Myocyte (in vitro differentiated cells): ENCODE measurements around the gene ALDH3A2. TPM values are rescaled to one million over a fixed set of nuclear protein-coding genes. Genes with fewer than 3 reads are reported as not detected.

Source experiments
- DNase-seq: peaks from one replicate; pipeline ENCODE4 v3.0.0-alpha.2; 2012; ENCODE audit warnings: low read depth
- total RNA-seq: library from RNA; depleted of rRNA; stranded (reverse); fragments of >200 nt; gene quantifications from 2 replicates; pipeline ENCODE4 v1.2.3, GENCODE V29; 2014

ALDH3A2 gene
- total RNA-seq, 1 donor from 2014 or later, result 137 TPM

DNA sequence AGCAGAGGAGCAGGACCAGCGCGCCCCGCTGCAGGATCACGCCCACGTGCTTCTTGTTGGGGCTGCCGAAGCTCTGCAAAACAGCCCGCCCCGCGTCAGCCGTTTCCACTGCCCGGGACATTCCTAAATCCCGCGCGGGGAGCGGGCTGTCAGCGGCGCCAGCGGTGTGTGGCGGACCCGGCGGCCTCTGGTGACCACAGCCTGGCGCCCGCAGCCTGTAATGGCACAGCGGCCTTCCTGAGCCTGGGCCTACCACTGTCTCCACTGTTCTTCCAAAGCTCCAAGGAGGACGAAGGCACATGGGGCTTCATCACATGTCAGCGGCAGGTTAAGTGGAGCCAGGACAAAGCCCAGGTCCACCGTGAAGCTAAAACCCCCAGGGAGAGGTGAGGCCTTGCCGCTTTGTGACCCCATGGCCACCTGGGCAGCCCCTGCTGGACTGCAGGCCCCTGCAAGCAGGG lies 65.4 kb downstream of the ALDH3A2 start:
- DNase-seq, result no peak

DNA sequence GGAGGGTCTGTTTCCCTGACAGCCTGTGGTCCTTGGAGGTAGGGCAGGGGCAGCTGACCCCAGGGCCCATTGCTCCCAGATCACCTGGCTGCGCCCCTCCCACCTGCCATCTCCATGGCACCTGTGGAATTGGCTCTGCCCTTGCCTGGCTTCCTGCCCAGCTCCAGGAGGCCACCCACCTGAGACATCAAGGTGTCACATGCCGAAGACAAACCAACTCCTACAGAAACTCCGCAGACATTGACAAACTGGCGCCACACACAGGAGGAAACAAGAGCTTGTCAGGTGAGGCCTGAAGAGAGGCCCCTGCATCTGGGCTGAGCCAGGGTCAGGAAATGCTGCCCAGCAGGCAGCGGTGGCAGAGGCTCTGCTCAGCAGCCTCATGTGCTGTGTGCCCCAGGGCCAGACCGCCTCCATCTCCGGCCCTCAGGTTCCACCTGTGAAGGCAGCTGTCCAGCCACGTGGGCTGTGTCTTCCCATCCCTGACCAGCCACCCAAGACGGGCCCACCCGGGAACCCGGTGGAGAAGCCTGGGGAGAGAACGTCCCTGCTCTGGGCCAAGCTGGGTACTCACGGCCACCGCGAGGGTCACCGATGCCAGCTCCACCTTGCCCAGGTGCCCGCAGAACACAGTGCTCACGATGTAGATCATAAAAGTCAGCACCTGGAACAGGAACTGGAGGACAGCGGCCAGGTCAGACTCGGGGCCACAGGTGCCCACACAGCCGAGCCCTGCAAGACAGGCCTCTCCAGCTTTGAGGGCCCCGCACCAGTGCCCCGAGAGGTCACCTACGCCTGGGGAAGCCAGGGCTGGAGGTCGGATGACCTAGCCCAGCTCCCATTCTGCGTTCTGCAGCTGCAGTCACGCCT lies 66.2 kb downstream of the ALDH3A2 start:
- DNase-seq, result no peak

DNA sequence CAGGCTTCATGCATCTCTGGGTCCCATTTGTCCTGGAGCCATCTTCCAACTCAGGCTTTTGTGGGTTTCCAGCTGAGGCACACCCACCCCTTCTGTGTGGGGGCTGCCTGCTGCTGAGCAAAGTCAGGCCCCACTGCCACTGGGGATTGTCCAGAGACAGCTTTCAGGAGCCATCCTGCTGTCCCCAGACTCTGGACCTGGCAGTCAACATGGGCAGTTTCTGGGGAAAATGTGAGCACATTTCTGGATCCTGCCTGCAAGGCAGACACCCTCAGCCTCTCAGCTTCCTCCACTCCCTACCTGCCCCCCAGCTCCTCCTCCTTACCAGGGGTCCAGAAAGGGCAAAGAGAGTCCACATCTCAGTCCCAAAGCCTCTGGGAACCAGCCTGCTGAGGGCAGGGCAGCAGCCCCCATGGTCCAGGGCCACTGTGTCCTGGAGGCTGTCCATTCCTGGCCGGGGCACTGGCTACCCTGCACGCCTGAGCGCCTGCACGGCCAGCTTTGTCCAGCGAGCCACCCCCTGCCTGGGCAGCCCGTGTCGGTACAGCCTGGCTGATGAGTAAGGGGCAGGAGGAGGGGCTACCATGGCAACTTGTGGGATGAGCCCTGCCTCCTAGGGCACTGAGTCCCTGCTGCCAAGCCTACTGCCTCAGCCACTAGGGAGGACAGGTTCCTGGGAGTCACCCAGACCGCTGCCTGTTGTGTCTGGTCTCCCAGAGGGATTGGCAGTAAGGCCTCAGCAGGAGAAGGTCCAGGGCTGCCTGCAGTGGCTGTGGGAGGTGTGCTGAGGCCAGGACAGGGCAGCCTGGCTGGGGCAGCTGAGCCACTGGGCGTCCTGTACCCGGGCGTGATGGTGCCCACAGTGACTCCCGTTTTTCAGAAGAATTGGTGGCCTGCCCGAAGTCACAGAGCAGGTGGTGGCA lies 67.8 kb downstream of the ALDH3A2 start, which contains the start of gene SLC47A2:
Gene SLC47A2 (minus strand): TSS at position 477 of the 923 bp plus-strand sequence. CDS start 29 bp downstream, at position 448.
- DNase-seq, result peak; percentile 50

DNA sequence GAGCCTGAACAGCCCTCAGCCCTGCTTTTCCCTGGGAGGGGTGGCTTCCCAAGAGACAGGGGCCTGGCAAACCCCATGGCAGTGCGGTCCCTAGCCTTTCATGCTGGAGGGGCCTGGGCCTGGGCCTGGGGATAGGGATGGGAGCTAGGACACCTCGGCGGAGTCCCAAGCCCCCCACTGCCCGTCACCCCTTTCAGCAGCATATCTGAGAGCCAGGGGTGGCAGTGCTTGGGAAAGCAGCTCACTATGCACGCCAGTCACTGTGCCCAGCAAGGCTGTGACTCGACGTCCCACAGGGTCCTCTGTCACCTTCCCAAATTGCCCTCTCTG lies 68.4 kb downstream of the ALDH3A2 start:
- no peak for DNase-seq

DNA sequence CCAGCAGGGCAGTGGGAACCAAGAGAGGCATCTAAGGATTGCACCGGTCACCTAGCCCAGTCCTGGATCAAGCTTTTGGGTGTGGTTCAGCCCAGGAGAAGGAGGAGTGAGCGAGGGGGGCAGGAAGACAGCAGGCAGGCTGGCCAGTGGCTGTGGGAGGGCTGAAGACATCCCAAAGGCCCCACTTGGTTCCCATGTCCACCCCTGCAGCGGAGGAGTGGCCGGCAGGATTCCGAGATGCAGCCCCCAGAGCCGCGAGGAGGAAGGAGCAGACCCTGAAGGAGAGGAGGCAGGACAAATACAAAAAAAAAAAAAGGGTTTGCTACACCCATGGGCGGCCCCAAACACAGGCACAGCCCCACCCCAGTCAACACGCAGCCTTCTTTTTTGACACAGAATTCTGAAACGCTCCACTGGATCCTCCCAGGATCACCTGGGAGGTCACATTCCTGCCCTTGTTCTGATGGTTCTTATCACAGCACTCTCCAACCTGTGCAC lies 68.9 kb downstream of the ALDH3A2 start:
- no peak for DNase-seq

DNA sequence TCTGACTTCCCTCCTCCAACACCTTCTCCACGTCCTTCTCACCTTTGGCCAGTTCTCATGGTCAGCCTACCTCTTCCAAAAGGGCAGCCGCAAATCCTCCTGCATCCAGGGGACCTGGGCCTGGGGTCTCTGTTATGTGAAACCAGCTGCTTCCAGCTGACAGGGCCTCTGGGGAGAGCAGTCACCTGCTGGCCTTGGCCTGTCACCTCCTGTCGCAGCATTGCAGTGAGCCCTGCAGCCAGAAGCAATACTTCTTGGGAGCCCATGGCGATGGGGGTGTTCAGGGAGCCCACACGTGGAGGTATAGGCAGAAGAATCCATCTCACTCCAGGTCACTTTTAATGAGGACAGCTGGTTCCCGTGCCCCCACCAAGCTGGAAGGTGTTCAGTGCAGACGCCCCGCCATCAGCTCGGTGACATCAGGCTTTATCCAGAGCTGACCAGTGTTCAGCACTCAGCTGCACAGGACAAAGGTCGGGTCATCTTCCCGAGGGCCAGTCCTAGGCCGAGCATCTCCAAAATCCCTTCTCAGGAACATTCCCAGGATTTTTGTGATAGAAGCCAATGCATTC lies 69.6 kb downstream of the ALDH3A2 start:
- DNase-seq, result no peak

DNA sequence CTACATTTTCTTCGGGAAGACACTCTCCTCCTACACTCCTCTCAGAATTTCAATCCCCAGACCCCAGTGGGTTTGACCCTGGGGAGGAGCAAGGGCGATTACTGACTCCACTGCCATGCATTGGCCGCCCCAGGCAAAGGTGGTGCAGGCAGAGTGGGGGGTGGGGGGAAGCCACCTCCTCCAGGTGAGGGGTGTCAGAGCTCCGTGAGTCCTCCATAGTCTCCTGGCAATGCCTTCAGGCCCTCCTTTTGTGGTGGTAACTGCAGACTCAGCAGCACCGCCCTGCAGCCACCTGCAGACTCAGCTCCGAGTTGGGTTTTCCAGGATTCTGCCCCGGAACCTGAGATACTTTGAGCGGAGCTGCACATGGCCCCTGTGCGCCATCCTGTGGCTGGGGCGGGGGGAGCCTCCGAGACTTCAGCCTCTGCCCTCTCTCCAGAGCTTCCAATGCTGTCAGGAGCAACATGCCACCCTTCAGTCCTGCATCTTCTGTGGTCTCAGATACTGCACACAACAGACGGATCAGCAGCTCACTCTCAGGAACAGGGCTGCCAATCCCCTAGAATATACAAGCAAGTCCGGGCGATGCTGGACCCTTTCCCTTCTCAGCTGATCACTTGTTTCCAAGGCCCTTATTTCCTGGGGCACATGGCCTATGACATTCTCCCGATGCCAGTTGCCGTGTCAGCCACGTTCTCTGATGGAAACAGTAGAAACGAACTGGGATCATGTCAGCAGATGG lies 70.2 kb downstream of the ALDH3A2 start:
- DNase-seq, result no peak

DNA sequence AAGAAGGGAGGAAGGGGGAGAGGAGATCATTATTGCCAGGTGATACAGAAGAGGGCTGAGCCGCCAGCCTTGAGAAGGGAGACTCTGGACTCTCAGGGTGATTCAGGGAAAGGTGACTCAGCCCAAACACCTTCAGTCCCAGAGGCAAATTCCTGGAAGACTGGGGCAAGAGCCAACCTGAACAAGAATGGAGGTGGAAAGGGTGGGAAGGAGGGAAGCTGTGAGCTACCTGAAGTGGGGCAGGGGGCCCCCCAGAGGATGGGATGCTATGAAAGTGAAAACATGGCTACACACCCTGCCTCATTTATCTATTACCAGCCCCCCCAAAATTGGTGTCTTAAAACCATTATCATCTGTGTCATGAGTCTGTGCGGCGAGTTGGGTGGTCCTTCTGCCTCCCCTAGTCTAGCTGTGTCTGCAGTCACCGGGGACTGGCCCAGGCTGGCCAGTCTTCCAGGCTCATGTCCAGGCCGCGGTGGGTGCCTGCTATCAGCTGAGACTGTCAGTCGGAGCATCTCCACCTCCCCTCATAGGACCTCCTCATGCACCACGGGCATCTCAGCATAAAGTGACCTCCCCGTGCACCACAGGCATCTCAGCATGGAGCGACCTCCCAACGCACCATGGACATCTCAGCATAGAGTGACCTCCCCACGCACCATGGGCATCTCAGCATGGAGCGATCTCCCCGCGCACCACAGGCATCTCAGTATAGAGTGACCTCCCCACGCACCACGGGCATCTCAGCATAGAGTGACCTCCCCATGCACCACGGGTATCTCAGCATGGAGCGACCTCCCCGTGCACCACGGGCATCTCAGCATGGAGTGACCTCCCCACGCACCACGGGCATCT lies 71.0 kb downstream of the ALDH3A2 start:
- no peak for DNase-seq

DNA sequence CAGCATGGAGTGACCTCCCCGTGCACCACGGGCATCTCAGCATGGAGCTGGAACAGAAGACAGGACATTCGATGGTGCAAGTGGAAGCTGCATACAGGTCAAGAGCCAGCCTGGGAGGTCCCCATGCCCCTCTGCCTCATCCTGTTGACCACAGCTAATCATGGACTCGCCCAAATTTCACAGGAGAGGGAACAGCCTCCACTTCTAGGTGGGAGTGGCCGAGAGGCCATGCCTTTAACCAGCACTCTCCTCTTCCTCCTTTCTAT lies 71.6 kb downstream of the ALDH3A2 start:
- no peak for DNase-seq

DNA sequence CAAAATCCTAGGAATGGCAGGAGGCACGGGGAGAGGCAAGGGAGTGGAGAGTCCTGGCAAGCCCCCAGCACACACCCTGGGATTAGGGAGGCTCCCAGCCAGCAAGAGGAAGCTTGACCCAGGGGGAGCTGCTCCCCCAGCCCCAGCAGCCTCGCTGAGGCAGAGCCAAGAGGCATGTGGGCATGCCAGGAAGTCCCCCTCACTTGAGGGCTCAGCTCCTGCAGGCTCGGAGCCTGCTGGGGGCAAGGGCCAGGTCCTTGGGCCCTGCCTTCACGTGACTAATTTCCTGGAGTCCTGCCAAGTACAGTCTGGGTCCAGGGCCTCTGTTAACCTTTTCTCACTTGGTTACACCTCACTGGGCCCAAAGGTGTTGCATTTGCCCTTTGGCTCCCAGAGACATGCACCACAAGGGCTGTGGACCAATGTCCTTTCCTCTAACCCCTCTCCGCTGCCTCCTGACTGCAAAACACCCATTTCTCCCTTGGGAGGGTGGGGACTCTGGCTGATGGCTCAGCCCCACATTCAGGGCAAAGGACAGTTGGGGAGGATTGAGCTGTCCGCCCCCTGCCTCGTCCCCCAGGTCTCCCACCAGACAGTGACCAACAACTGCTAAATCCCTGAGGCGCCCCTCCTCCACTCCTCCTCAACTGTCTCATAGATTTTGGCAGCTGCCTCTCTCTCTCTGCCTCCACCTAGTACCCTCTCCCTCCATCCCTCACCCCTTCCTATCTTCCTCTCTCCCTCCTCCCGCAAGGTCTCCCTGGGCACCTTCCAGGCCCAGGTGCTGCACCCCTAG lies 72.3 kb downstream of the ALDH3A2 start:
- DNase-seq, result peak; percentile 31

DNA sequence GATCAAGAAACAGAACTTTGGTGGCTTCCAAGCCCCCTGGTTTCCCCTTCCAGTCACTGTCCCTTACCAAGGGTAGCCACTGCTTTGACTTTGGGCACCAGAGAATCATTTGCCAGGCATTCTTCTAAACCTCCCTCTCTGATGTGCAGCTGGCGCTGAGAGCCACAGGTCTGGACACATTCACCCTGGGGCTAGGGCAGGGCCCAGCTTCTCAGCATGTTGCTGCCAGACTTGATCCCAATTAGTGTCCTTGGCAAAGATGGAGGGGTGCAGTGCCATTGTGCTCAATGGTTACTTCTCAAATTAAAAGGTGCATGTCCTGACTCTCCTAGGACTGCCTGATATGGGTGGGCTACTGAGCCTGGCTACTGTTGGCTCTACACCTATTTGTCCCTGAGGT lies 75.4 kb downstream of the ALDH3A2 start:
- peak; percentile 44 for DNase-seq

DNA sequence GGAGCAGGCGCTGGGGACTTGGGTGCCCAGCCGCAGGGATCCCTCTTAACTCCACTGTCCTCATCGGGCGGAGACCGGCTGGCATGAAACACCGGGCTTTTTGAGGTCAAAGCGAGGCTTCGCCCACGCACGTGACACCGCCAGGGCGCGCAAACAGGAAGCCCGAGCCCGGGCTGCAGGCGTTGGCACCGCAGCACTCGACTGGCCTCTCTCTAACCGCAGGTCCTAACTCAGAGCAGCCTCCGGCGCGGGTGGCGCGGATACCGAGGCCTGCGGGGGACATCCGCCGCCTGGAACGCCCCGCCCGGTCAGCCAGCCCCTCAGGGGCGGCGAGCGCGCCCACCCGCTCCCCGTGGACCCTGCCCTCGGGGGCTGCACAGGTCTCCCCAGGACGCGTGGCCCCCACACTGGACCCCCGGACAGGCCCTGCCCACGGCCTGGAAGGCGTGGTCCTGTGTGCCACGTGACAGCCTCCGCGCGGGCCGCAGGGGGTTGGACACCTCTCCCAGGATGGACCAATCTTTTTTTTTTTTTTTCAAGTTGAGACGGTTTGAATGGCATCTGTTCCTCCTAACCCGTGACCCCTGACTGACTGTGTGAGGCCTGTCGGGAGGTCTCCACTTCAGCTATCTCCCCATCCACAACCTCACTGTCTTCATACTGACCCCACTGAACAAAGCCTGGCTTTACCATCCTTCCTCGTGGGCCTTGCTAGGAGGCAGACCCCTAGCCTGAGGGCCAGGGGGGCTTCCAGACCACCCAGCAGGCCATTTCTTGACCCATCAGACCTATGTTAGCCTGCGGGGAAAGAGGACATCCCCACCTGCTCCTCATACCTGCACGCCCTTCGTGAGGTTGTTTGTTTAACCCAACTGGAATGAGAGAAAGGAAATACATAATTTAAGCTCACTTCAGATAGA lies 76.2 kb downstream of the ALDH3A2 start:
- peak; percentile 26 for DNase-seq

DNA sequence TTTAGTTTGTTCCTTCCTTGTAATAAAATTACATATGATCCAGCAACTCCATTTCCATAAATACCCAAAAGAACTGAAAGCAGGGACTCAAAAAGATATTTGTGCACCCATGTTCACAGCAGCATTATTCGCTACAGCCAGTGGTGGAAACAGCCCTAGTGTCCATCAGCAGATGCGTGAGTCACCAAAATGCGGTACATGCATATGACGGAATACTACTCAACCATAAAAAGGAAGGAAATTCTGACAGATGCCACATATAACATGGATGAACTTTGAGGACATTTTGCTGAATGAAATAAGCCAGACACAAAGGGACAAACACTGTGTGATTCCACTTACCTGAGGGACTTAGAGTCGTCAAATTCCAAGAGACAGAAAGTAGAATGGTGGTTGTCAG lies 76.9 kb downstream of the ALDH3A2 start:
- DNase-seq, result no peak

DNA sequence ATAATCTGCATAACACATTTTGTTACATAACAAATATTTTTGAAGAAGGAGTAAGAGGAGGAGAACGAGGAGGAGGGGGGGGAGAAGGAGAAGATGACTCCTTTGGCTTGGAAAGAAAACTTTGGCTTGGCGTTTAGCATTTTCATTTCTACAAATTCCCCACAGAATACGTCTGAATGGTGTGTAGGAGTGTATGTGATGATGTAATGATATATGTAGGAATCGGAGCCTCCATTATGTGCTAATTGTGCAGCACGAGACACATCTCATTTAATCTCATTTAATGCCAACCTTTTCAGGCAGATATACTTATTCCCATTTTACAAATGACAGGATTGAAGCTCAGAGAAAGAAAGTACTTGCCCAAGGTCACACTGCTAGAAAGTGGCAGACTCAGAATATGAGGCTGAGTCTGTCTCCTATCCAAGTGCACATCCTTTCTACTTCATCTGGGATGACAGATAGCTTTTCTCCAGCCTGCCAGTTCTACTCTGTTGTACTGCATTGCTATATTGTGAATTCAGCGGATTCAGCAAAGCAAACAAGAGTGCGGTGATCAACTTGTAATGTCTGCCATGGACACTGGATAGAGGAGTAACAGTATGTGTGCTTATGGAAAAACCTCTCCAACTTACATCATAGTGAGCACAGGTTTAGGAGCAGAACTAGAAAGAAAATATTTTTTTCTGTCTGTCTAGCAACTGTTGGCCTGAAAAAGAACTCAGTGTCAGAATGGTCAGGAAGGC lies 78.3 kb downstream of the ALDH3A2 start:
- no peak for DNase-seq
